K562 (cell line): ENCODE measurements around the gene HARS1. TPM values are rescaled to one million over a fixed set of nuclear protein-coding genes. Genes with fewer than 3 reads are reported as not detected.

Source experiments
- ATAC-seq: fragments of 200-7000 bp; cut with Tn5 transposase; 3 replicates; pipeline ENCODE4 v1.9.1; 2020; ENCODE audit warnings: moderate library complexity
- Bru-seq: library from RNA; stranded (reverse); fragments of 400-500 nt; gene quantifications from one replicate; lab custom pipeline; 2021; lab: Mats Ljungman, UMichigan
- BruChase-seq, 2 experiments: library from RNA; stranded (reverse); fragments of 400-500 nt; gene quantifications; one replicate each; lab custom pipeline; 2021; lab: Mats Ljungman, UMichigan
- BruUV-seq: library from RNA; stranded (reverse); fragments of 400-500 nt; replicated peaks from 2 replicates; lab custom pipeline; 2021; lab: Mats Ljungman, UMichigan
- CTCF ChIA-PET: fragments of 300-600 bp; formaldehyde crosslinking; extraction: SDS; loops from one replicate; lab custom pipeline; 2021; ENCODE audit warnings: low intra/inter-chr PET ratio; lab: Yijun Ruan, JAX
- POLR2A ChIA-PET: fragments of 300-600, 350-650 bp; sonication (Branson Sonifier 250); formaldehyde crosslinking; extraction: SDS; loops from one replicate; lab custom pipeline; 2021; ENCODE audit warnings: antibody characterized with exemption, inconsistent platforms; lab: Yijun Ruan, JAX
- DNase-seq, 4 experiments: peaks; one replicate each; pipeline versions ENCODE4 v3.0.0 to v3.0.0-alpha.2; 2011 to 2018; ENCODE audit warnings: low spot score in 3 of 4, mixed read lengths in 3 of 4; ENCODE audit errors: extremely low read depth in 1 of 4
- FAIRE-seq: peaks from 2 replicates; lab custom pipeline; 2011; peaks lifted over from hg19 to GRCh38; lab: Jason Lieb, UNC
- H2AFZ ChIP-seq: 2 replicates; pipeline ENCODE4 v1.6.0; 2011; ENCODE audit warnings: low read depth, low read length, control low read depth, inconsistent platforms
- H3K27ac ChIP-seq: fragments of 200-600 bp; 3 replicates; pipeline ENCODE4 v1.8.0; 2011; ENCODE audit warnings: low read depth, mild to moderate bottlenecking, control low read depth, inconsistent platforms, low read length, moderate library complexity, mixed read lengths; ENCODE audit errors: extremely low read depth
- H3K27me3 ChIP-seq, 2 experiments: fragments of 300-600 bp in 1 of 2; 2 replicates in 1 of 2; 3 replicates in 1 of 2; pipeline versions ENCODE4 v1.6.0 to v1.8.0; 2011; ENCODE audit warnings: inconsistent platforms in 2 of 2, low read length in 2 of 2, mild to moderate bottlenecking in 1 of 2, mixed read lengths in 1 of 2, moderate library complexity in 1 of 2; ENCODE audit not compliant: control insufficient read depth in 2 of 2, insufficient read depth in 2 of 2
- H3K36me3 ChIP-seq: fragments of 300-600 bp; 3 replicates; pipeline ENCODE4 v1.8.0; 2011; ENCODE audit warnings: mild to moderate bottlenecking, low read length, inconsistent platforms; ENCODE audit not compliant: control insufficient read depth, insufficient read depth
- H3K4me1 ChIP-seq, 2 experiments: fragments of 200-600 bp in 1 of 2; replicated peaks in 1 of 2; 2 replicates in 1 of 2; 3 replicates in 1 of 2; pipeline versions ENCODE4 v1.5.1 to v1.8.0; 2011; ENCODE audit warnings: inconsistent platforms in 2 of 2, low read length in 2 of 2, mild to moderate bottlenecking in 1 of 2, mixed read lengths in 1 of 2, moderate library complexity in 1 of 2; ENCODE audit not compliant: control insufficient read depth in 2 of 2, insufficient read depth in 2 of 2
- H3K4me2 ChIP-seq: 2 replicates; pipeline ENCODE4 v1.6.1; 2011; ENCODE audit warnings: low read length, control low read depth, inconsistent platforms, mixed read lengths; ENCODE audit not compliant: insufficient read depth
- H3K4me3 ChIP-seq: fragments of 200-600 bp; sonication (generic), shearing (Covaris generic); 2 replicates; pipeline ENCODE4 v1.5.1; 2016; ENCODE audit warnings: control low read depth, inconsistent platforms
- H3K79me2 ChIP-seq: fragments of 200-600 bp; 3 replicates; pipeline ENCODE4 v1.8.0; 2011; ENCODE audit warnings: low read length, inconsistent platforms; ENCODE audit not compliant: control insufficient read depth, insufficient read depth
- H3K9ac ChIP-seq, 2 experiments: 2 replicates each; pipeline versions ENCODE4 v1.6.0 to v1.6.1; 2011; ENCODE audit warnings: low read depth in 2 of 2, low read length in 2 of 2, control low read depth in 1 of 2, inconsistent platforms in 1 of 2, mild to moderate bottlenecking in 1 of 2, mixed read lengths in 1 of 2; ENCODE audit not compliant: insufficient read depth in 1 of 2
- H3K9me1 ChIP-seq: one replicate; pipeline ENCODE4 v1.6.0; 2011; ENCODE audit warnings: inconsistent platforms, mild to moderate bottlenecking, low read length, moderate library complexity; ENCODE audit not compliant: control insufficient read depth, insufficient read depth
- H3K9me3 ChIP-seq: replicated peaks from 2 replicates; pipeline ENCODE4 v1.5.1; 2011; ENCODE audit warnings: low read depth, low read length, inconsistent platforms; ENCODE audit not compliant: control insufficient read depth, insufficient read depth
- H4K20me1 ChIP-seq: replicated peaks from 2 replicates; pipeline ENCODE4 v1.6.1; 2011; ENCODE audit warnings: low read length, inconsistent platforms, mixed read lengths; ENCODE audit not compliant: control insufficient read depth, insufficient read depth
- CBX2 ChIP-seq: fragments of 200-600 bp; sonication (generic); IDR thresholded peaks from one replicate; pipeline ENCODE4 v1.6.1; 2012; ENCODE audit warnings: mild to moderate bottlenecking, low read length, inconsistent platforms; ENCODE audit not compliant: insufficient read depth, poor library complexity, severe bottlenecking
- GTF3C2 ChIP-seq: IDR thresholded peaks from 3 replicates; pipeline ENCODE4 v1.6.1; 2011; ENCODE audit warnings: borderline replicate concordance, mild to moderate bottlenecking, moderate library complexity; ENCODE audit not compliant: insufficient read length; ENCODE audit errors: extremely low read depth
- HLTF ChIP-seq: fragments of 450-650 bp; IDR thresholded peaks from 2 replicates; pipeline ENCODE4 v1.6.1; 2016
- L3MBTL2 ChIP-seq: fragments of 450-650 bp; IDR thresholded peaks from 2 replicates; pipeline ENCODE4 v1.6.1; 2016; ENCODE audit warnings: mild to moderate bottlenecking, moderate library complexity
- LEF1 ChIP-seq: fragments of 450-650 bp; IDR thresholded peaks from 2 replicates; pipeline ENCODE4 v1.6.1; 2016; ENCODE audit warnings: mild to moderate bottlenecking
- NELFE ChIP-seq: IDR thresholded peaks from 2 replicates; pipeline ENCODE4 v1.6.1; 2011; ENCODE audit warnings: mild to moderate bottlenecking; ENCODE audit not compliant: insufficient read depth, insufficient read length
- RNF2 ChIP-seq: sonication (generic); IDR thresholded peaks from 2 replicates; pipeline ENCODE4 v1.6.1; 2016
- SRF ChIP-seq, 2 experiments: fragments of 250-450, 450-650 bp in 1 of 2; sonication (Bioruptor Pico) in 1 of 2; sonication (generic) in 1 of 2; formaldehyde crosslinking; IDR thresholded peaks; 2 replicates each; pipeline versions ENCODE4 v1.5.0 to v1.5.1; 2020 to 2022; ENCODE audit warnings: mild to moderate bottlenecking in 1 of 2, missing genetic modification reagents in 1 of 2
- TBL1XR1 ChIP-seq, 2 experiments: IDR thresholded peaks; 2 replicates each; pipeline ENCODE4 v1.6.1; 2012; ENCODE audit warnings: improper control_type of control experiment in 2 of 2, low read length in 2 of 2, mild to moderate bottlenecking in 1 of 2
- ZZZ3 ChIP-seq: fragments of 450-650 bp; IDR thresholded peaks from 2 replicates; pipeline ENCODE4 v1.6.1; 2016; ENCODE audit warnings: antibody characterized with exemption, mild to moderate bottlenecking, moderate library complexity
- whole genome bisulfite sequencing: fragments of 100-300 bp; shearing (Covaris generic); methylation state at CpG from one replicate; pipeline ENCODE4 v1.1.6; 2016; ENCODE audit warnings: low coverage, mixed read lengths; ENCODE audit not compliant: insufficient coverage; ENCODE audit errors: missing lambda C conversion rate; 5-methylcytosine and 5-hydroxymethylcytosine counted together
- in situ Hi-C: fragments of 300-500 bp; cut with MboI; formaldehyde crosslinking; loops from 4 replicates; pipeline ENCODE4 v1.15.0; 2018; ENCODE audit warnings: inconsistent platforms, mixed read lengths
- intact Hi-C: fragments of 100-400 bp; cut with micrococcal nuclease; formaldehyde crosslinking; loops from 2 replicates; pipeline ENCODE4 v1.14.2; 2022
- long read RNA-seq, 3 experiments: library from polyadenylated mRNA in 2 of 3; library from RNA in 1 of 3; unstranded in 2 of 3; stranded (forward) in 1 of 3; transcript quantifications; one replicate each; pipeline ENCODE4 v2.0.0, GENCODE V29; 2019 to 2022
- polyA minus RNA-seq, 3 experiments: library from RNA; depleted of rRNA, polyadenylated mRNA; stranded (reverse); fragments of >200 nt; gene quantifications; 2 replicates each; pipeline ENCODE4 v1.2.3, GENCODE V29; 2011
- polyA plus RNA-seq, 8 experiments: library from polyadenylated mRNA; depleted of rRNA in 4 of 8; stranded (reverse) in 5 of 8; unstranded in 3 of 8; fragments of >200 nt; fragmentation: Nextera tagmentation in 2 of 8; fragmentation: Illumina TruSeq in 1 of 8; extraction: Ambion mirVana in 2 of 8; extraction: Trizol in 1 of 8; gene quantifications; 2 replicates each; pipeline versions ENCODE4 v1.2.1 to v1.2.3, GENCODE V29; 2011 to 2014; ENCODE audit warnings: inconsistent platforms in 1 of 8, missing spikeins in 1 of 8
- total RNA-seq, 7 experiments: library from RNA; depleted of rRNA in 6 of 7; stranded (reverse); fragments of >200 nt in 6 of 7; fragmentation: Illumina TruSeq in 2 of 7; extraction: Trizol in 2 of 7; gene quantifications; 2 replicates each; pipeline versions ENCODE4 v1.2.1 to v1.2.3, GENCODE V29; 2011 to 2021; ENCODE audit warnings: low replicate concordance in 1 of 7

HARS1 gene
- total RNA-seq (2011; cell fraction: chromatin; rRNA removed; ENCODE audit: low replicate concordance), result 161 and 169 TPM in 2 replicates
- total RNA-seq (2011; cell fraction: nucleolus; rRNA removed), result 86.9 and 89.6 TPM in 2 replicates
- 109 and 141 TPM in 2 replicates for total RNA-seq (2011; cell fraction: nucleoplasm; rRNA removed)
- 87.6 and 88.5 TPM in 2 replicates for total RNA-seq (2014; rRNA removed)
- 68.3 and 70.2 TPM in 2 replicates for total RNA-seq (2014; rRNA removed; fragmentation: Illumina TruSeq; extraction: Trizol)
- 62.6 and 68.7 TPM in 2 replicates for total RNA-seq (2015; rRNA removed; fragmentation: Illumina TruSeq; extraction: Trizol)
- total RNA-seq (2021), result 69.1 and 75.2 TPM in 2 replicates
- polyA plus RNA-seq (2011; rRNA removed), result 52.5 and 75.2 TPM in 2 replicates
- 45.2 and 53.7 TPM in 2 replicates for polyA plus RNA-seq (2011; cell fraction: cytosol; rRNA removed)
- polyA plus RNA-seq (2011; cell fraction: nucleus; rRNA removed), result 80.2 and 85.4 TPM in 2 replicates
- 54.5 and 68.6 TPM in 2 replicates for polyA plus RNA-seq (2012)
- 84.8 and 85.0 TPM in 2 replicates for polyA plus RNA-seq (2014; fragmentation: Illumina TruSeq; extraction: Trizol)
- 10 to 100 TPM; 13.5 to 19.1 TPM for polyA plus RNA-seq (2014; fragmentation: Nextera tagmentation; extraction: Ambion mirVana)
- 81.7 and 92.4 TPM in 2 replicates for polyA plus RNA-seq (2014; rRNA removed)
- polyA minus RNA-seq (2011; rRNA and poly(A)+ RNA removed), result 92.2 and 107 TPM in 2 replicates
- polyA minus RNA-seq (2011; cell fraction: cytosol; rRNA and poly(A)+ RNA removed), result 24.8 and 44.2 TPM in 2 replicates
- polyA minus RNA-seq (2011; cell fraction: nucleus; rRNA and poly(A)+ RNA removed), result 39.1 and 39.3 TPM in 2 replicates
- Bru-seq, nascent RNA, result percentile 86 among the genes with signal in this experiment
- BruChase-seq, experiment 1, labeled RNA remaining after a 2-hour chase, result percentile 85 among the genes with signal in this experiment
- BruChase-seq, experiment 2, labeled RNA remaining after a 6-hour chase, result percentile 87 among the genes with signal in this experiment
- long read RNA-seq, experiment 1, transcript HARS-205 (13 exons, 1,896 nt), result minor isoform, 12 of 322 reads
- long read RNA-seq, experiment 1, transcript HARS-215 (13 exons, 1,945 nt), result major isoform, 242 of 322 reads
- long read RNA-seq, experiment 1, transcript HARS-202 (11 exons, 1,401 nt), result minor isoform, 8 of 322 reads
- long read RNA-seq, experiment 1, partial matches to known transcripts, result 35 of 322 reads
- long read RNA-seq, experiment 1, other reads (novel, unspliced or antisense), result 22 of 322 reads
- long read RNA-seq, experiment 2, transcript HARS-215 (13 exons, 1,945 nt), result major isoform, 68 of 100 reads
- long read RNA-seq, experiment 2, partial matches to known transcripts, result 14 of 100 reads
- long read RNA-seq, experiment 2, other reads (novel, unspliced or antisense), result 11 of 100 reads
- long read RNA-seq, experiment 3, transcript HARS-205 (13 exons, 1,896 nt), result minor isoform, 7 of 194 reads
- long read RNA-seq, experiment 3, transcript HARS-215 (13 exons, 1,945 nt), result major isoform, 162 of 194 reads
- long read RNA-seq, experiment 3, partial matches to known transcripts, result 9 of 194 reads
- long read RNA-seq, experiment 3, other reads (novel, unspliced or antisense), result 7 of 194 reads

- intact Hi-C loops, result loop anchor here (2.0 kb wide), 1 partner anchor 26 kb away; the partner anchor contains the start of gene WDR55
- peak; percentile 98 for ATAC-seq
- peak; percentile 96 for FAIRE-seq
- TF ChIP-seq RNF2, result no peak
- TF ChIP-seq ZZZ3, result peak; percentile 49; the same call in 1 of the 2 replicates
- TF ChIP-seq GTF3C2, result no peak
- peak; percentile 12; the same call in 1 of the 2 replicates for TF ChIP-seq LEF1
- no peak for TF ChIP-seq CBX2
- TF ChIP-seq NELFE, result no peak
- peak; percentile 93 for TF ChIP-seq HLTF
- peak; percentile 44 to 60; a peak in 2 of 4 replicates for TF ChIP-seq TBL1XR1 (IDR thresholded peaks at IDR 0.05; ENCODE audit: low read length in 2 of 2)
- TF ChIP-seq L3MBTL2, result peak; percentile 90
- peak in 1 of 2 experiments; percentile 61; a peak in 1 of 4 replicates for TF ChIP-seq SRF (CRISPR knock-in tag; IDR thresholded peaks at IDR 0.05)
These were observed at the start of gene HARS1, which contains the start of gene HARS2 for GRCh38 chr5:140690941-140691924. Gene HARS1, minus strand, starts transcription at chr5:140691370. Its CDS starts 66 bp downstream, at chr5:140691304. Gene HARS2, plus strand, starts transcription at chr5:140691455. Its CDS starts 194 bp downstream, at chr5:140691649.

More at GRCh38 chr5:140690941-140691924, at the start of gene HARS1, which contains the start of gene HARS2:
- in situ Hi-C loops, result no loop called here
- Histone ChIP-seq H3K36me3 (peaks cover 60% of the 10 kb centered on the region), H3K4me2 (peak within 1 kb of the TSS; percentile 98), H3K4me1 (peaks cover 5 to 14% of the 10 kb centered on the region in 2 experiments; a peak in 3 of 5 replicates), H4K20me1 (no peaks in the 10 kb centered on the region), H3K9ac (peak within 1 kb of the TSS; percentile 76 to 99), H3K79me2 (peaks cover 42% of the 10 kb centered on the region), H3K27me3 (no peaks in the 10 kb centered on the region), H3K9me1 (no peaks in the 10 kb centered on the region), H3K27ac (peak within 1 kb of the TSS; percentile 80), H2AFZ (peak within 1 kb of the TSS; percentile 95), H3K9me3 (no peaks in the 10 kb centered on the region), H3K4me3 (peak within 1 kb of the TSS; percentile 68)
- ChIA-PET CTCF (no interaction called here), POLR2A (interaction anchor here (0.6 to 2.2 kb wide), 21 partner anchors 9 to 858 kb away, joined by 3 to 29 read pairs (median 4); partner anchors contain the start of genes ANKHD1, DND1, EIF4EBP3 and IK)
- peak; percentile 86 to 95 (median 90) for DNase-seq
- BruUV-seq, result no TSS peak
- 0% methylated on average over 60 of the region's 61 CpGs for WGBS
